GM12872 (cell line): ENCODE data around the gene DNAH11.

Experiments used
- CTCF ChIP-seq: IDR thresholded peaks from 3 replicates; pipeline ENCODE4 v1.5.1; 2011; ENCODE audit warnings: low read depth, mild to moderate bottlenecking, low read length, moderate library complexity; ENCODE audit not compliant: insufficient read depth

Gene DNAH11

GRCh38 chr7:21636694-21637093 is 93.9 kb downstream of the DNAH11 start:
- TF ChIP-seq CTCF: no peak

DNA sequence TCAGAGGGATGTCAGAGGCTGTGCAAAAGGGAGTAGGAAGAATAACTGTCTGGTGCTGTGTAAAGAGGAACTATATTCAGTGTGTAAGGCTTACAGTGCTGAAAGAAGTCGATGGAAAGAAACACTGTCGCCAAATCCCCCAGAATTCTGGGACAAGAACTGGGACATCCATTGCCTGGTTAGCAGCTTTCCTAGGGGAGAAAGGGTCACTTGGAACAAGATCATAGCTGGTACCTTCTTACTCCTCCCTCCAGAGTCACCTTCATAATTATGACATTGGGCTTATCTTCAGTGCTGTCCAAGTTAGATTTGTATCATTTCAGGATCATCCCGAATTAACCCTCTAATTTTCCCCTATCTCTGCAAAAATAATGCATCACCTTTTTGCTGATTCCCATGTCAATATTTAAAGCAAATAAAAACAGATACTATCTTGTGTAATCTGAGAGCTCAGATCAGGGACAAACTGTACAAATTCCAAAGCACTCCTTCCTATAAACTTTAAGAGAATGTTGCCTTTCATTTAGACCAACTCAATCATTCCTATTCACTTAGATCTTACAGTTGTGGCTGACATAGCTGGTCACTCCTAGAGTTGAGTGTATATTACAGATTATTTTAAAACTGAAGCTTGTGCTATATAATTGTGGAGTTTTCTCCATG is 96.5 kb downstream of the DNAH11 start:
- no peak for TF ChIP-seq CTCF

GRCh38 chr7:21640105-21640504 is 97.3 kb downstream of the DNAH11 start:
- no peak for TF ChIP-seq CTCF

GRCh38 chr7:21641546-21641945 is 98.7 kb downstream of the DNAH11 start:
- no peak for TF ChIP-seq CTCF

DNA sequence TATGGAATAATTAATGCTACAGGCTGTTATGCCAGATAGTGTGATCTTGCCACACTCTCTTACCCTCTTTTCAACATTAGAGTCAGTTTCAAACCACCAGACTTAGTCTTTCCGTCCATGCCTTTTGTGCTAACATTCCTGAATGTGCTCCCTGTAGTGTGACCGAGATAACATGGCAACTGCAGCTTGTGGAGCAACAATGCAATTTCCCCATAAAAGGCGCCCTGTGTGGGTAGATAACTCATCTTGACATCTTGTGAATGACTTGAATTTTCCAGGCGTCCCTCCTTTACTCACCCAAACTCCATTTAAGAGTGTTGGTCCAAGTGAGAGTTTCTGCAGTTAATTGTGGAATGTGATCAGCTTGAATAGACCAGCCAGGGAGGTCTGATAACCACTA is 99.6 kb downstream of the DNAH11 start:
- no peak for TF ChIP-seq CTCF

DNA sequence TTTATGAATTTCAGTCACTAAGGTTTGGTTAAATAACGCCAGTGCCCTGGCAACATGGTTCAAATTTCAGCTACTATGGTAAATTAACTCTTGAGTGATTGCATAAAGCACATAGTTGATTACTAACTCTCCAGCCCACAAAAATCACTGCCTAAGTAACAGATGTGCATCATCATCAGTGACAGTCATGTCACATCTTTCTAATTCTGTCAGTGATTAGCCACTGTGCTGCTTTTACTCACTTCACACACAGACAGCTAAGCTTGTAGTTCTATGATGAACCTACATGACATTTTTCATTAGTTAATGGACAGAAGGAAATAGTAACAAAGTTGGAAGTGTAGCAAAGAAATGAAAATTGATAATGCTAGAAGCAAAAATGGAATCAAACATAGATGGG is 108.9 kb downstream of the DNAH11 start:
- no peak for TF ChIP-seq CTCF

DNA sequence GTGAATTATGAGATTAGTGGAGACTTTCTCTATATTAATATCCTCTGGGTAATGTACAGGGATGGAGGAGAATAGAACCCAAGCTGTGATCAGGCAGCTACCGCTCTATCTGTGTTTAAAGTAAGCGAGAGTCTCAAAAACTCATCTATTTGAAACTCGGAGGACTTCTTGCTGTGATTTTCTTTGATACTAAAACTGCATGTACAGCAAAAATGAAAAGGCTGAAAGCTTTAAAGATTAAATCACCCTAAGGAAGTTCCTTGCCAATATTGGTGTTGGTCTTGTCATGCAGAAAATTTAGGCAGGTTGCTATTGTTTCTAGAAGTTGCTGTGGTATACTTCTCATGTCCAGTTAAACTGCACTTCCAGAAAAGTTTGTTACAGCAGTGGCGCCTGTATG is 110.8 kb downstream of the DNAH11 start:
- no peak for TF ChIP-seq CTCF

GRCh38 chr7:21656081-21656480 is 113.2 kb downstream of the DNAH11 start:
- no peak for TF ChIP-seq CTCF
